Measurements from ENCODE around the gene ALMS1.
"Not testable (repeated sequence)": the region's sequence is repeated elsewhere in the genome, so short reads cannot be mapped to it uniquely, and the experiment has no call there.

The ALMS1 gene, protein sequence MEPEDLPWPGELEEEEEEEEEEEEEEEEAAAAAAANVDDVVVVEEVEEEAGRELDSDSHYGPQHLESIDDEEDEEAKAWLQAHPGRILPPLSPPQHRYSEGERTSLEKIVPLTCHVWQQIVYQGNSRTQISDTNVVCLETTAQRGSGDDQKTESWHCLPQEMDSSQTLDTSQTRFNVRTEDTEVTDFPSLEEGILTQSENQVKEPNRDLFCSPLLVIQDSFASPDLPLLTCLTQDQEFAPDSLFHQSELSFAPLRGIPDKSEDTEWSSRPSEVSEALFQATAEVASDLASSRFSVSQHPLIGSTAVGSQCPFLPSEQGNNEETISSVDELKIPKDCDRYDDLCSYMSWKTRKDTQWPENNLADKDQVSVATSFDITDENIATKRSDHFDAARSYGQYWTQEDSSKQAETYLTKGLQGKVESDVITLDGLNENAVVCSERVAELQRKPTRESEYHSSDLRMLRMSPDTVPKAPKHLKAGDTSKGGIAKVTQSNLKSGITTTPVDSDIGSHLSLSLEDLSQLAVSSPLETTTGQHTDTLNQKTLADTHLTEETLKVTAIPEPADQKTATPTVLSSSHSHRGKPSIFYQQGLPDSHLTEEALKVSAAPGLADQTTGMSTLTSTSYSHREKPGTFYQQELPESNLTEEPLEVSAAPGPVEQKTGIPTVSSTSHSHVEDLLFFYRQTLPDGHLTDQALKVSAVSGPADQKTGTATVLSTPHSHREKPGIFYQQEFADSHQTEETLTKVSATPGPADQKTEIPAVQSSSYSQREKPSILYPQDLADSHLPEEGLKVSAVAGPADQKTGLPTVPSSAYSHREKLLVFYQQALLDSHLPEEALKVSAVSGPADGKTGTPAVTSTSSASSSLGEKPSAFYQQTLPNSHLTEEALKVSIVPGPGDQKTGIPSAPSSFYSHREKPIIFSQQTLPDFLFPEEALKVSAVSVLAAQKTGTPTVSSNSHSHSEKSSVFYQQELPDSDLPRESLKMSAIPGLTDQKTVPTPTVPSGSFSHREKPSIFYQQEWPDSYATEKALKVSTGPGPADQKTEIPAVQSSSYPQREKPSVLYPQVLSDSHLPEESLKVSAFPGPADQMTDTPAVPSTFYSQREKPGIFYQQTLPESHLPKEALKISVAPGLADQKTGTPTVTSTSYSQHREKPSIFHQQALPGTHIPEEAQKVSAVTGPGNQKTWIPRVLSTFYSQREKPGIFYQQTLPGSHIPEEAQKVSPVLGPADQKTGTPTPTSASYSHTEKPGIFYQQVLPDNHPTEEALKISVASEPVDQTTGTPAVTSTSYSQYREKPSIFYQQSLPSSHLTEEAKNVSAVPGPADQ (N-terminal part only)

DNA sequence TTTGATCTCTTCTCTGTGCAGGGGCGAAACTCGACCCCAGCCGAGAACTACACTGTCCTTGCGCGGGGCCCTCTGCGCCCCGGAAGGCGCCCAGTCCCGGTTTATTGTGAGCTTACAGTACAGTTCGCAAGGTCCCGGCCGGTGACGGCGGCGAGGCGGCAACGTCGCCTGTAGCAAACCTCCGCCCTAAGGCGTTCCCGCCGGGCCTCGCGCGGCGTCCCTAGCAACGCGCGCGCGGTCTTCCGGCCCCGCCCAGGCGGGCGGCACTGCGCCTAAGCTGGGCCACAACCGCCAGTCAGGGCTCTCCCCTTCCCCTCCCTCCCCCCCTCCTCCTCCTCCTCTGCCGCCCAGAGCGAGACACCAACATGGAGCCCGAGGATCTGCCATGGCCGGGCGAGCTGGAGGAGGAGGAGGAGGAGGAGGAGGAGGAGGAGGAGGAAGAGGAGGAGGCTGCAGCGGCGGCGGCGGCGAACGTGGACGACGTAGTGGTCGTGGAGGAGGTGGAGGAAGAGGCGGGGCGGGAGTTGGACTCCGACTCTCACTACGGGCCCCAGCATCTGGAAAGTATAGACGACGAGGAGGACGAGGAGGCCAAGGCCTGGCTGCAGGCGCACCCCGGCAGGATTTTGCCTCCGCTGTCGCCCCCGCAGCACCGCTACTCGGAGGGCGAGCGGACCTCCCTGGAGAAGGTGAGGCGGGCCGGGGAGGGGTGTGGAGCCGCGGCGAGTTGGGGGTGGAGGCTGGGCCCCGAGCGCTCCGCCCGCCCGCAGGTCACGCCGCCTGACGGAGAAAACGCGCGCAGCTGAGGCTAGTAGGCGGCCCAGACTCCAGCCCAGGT lies at the start of gene ALMS1:
ALMS1 (plus strand) TSS at position 333 of the 838 bp plus-strand sequence; CDS start at position 366, 33 bp downstream.
- TF ChIP-seq, protein P1, sequence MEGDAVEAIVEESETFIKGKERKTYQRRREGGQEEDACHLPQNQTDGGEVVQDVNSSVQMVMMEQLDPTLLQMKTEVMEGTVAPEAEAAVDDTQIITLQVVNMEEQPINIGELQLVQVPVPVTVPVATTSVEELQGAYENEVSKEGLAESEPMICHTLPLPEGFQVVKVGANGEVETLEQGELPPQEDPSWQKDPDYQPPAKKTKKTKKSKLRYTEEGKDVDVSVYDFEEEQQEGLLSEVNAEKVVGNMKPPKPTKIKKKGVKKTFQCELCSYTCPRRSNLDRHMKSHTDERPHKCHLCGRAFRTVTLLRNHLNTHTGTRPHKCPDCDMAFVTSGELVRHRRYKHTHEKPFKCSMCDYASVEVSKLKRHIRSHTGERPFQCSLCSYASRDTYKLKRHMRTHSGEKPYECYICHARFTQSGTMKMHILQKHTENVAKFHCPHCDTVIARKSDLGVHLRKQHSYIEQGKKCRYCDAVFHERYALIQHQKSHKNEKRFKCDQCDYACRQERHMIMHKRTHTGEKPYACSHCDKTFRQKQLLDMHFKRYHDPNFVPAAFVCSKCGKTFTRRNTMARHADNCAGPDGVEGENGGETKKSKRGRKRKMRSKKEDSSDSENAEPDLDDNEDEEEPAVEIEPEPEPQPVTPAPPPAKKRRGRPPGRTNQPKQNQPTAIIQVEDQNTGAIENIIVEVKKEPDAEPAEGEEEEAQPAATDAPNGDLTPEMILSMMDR (conservative IDR thresholded peaks at IDR 0.05; ENCODE audit: low read length): peak; percentile 11; the same call in 1 of the 2 replicates
- peak within 1 kb of the TSS; percentile 95 for H3K4me3 ChIP-seq (ENCODE audit: low read length)
- DNase-seq (ENCODE audit: low read depth): peak; percentile 91

DNA sequence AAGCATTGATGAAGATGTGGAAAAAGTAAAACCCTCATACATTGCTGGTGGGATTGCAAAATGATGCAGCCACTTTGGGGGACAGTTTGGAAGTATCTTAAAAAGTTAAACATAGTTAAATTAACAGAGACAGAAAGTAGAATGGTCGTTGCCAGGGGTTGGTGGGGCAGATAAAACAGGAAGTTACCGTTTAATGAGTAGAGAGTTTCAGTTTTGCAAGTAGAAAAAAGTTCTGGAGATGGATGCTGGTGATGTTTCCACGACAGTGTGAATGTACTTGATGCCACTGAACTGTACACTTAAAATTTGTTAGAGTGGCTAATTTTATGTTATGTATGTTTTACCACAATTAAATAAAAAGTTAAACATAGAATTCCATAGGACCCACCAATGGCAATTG lies 47.8 kb upstream of the ALMS1 start:
- no peak for DNase-seq (ENCODE audit: low read depth)
- no peak overlapping the region for H3K4me3 ChIP-seq (ENCODE audit: low read length)
- TF ChIP-seq, protein P1 (conservative IDR thresholded peaks at IDR 0.05; ENCODE audit: low read length): no peak

DNA sequence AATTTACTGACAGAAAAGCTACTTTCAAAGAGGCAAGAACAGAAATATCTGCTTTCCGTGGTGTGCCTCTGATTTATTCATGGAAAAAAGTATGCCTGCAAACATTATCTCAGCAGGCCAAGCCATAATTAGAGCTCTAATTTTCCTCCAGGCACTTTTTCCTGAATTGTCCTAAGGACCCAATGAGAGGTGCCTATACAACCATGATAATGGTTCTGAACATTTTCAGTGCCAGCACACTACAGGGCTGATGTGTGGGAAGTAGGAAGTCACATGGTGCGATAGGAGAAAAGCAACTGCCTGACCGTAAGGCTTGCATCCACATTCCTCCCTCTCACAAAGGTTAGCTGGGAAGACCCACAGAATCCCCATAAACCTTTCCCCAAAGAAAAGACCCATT lies 46.4 kb upstream of the ALMS1 start:
- TF ChIP-seq, protein P1 (conservative IDR thresholded peaks at IDR 0.05; ENCODE audit: low read length): no peak
- H3K4me3 ChIP-seq (ENCODE audit: low read length): no peak overlapping the region
- DNase-seq (ENCODE audit: low read depth): no peak

DNA sequence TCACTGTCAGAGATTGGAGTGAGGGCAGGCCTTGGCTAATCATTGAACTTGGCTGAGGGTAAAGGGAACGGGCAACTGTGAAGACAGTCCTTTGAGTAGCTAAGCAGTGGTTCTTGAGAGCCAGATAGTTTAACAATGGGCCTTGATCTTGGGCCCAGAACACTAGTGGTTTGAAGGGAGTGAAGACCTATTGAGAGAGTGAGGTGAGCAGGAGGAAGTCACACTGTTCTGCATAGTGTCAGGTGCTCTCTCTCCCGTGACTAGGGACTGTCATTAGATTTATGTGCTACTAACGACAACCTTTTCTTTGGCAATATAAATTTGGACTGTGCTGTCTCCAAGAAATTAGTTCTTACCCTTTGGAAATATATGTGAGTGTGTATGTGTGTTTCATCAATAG lies 44.6 kb upstream of the ALMS1 start:
- no peak for DNase-seq (ENCODE audit: low read depth)
- TF ChIP-seq, protein P1 (conservative IDR thresholded peaks at IDR 0.05; ENCODE audit: low read length): no peak
- H3K4me3 ChIP-seq (ENCODE audit: low read length): no peak overlapping the region

DNA sequence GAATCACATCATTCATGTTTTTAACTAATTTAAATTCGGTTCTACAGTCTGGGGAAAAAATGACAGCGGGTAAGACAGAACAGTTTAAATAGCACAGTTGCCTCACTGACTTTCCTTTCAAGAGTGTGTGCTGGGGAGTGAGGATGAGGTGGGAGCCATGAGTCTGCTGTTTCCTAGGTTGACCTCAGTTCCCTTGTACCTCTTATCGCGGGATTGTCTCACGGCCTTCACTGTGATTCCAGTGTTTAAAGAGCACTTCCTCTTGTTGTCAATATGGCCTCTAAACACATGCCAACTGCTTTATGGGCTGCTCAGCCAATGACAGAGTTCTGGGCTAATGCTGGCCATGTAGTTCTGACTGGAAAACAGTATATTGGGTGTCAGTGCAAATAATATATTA lies 41.6 kb upstream of the ALMS1 start:
- H3K4me3 ChIP-seq (ENCODE audit: low read length): no peak overlapping the region
- no peak for DNase-seq (ENCODE audit: low read depth)
- TF ChIP-seq, protein P1 (conservative IDR thresholded peaks at IDR 0.05; ENCODE audit: low read length): no peak

DNA sequence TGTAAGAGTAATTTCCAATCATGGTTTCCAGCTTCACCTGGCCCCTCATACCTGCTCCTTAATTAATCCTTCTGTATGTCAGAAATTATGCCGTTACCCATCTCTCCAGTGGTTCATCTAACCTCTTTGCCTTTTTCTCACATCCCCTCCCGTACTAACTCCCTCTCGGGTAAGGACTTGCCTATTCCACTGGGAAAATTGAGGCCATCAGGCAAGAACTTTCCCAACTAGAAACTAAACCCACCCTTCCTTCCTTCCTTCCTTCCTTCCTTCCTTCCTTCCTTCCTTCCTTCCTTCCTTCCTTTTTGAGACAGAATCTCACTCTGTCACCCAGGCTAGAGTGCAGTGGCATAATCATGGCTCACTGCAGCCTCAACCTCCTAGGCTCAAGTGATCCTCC lies 40.9 kb upstream of the ALMS1 start:
- not testable (repeated sequence) for DNase-seq (ENCODE audit: low read depth)

More for the DNA sequence above, 40.9 kb upstream of the ALMS1 start:
- H3K4me3 ChIP-seq (ENCODE audit: low read length): not testable (repeated sequence)
